Left renal cortex interstitium (tissue), 4 donors: ENCODE measurements around the gene ALS2CL. TPM values are rescaled to one million over a fixed set of nuclear protein-coding genes. Genes with fewer than 3 reads are reported as not detected.

Source experiments
- DNase-seq, 4 donors: peaks; one replicate each; pipeline ENCODE4 v3.0.0-alpha.2; 2013; ENCODE audit warnings: low read depth in 4 of 4, low spot score in 2 of 4, missing footprints in 1 of 4
- polyA plus RNA-seq, 4 donors: library from polyadenylated mRNA; unstranded; fragments of 120-200 nt; gene quantifications; one replicate each; pipeline ENCODE4 v1.2.1, GENCODE V29; 2013; ENCODE audit not compliant: insufficient read length in 4 of 4

ALS2CL gene
- polyA plus RNA-seq, 4 donors = 7.6 to 18.0 (median 14.2) TPM

DNA sequence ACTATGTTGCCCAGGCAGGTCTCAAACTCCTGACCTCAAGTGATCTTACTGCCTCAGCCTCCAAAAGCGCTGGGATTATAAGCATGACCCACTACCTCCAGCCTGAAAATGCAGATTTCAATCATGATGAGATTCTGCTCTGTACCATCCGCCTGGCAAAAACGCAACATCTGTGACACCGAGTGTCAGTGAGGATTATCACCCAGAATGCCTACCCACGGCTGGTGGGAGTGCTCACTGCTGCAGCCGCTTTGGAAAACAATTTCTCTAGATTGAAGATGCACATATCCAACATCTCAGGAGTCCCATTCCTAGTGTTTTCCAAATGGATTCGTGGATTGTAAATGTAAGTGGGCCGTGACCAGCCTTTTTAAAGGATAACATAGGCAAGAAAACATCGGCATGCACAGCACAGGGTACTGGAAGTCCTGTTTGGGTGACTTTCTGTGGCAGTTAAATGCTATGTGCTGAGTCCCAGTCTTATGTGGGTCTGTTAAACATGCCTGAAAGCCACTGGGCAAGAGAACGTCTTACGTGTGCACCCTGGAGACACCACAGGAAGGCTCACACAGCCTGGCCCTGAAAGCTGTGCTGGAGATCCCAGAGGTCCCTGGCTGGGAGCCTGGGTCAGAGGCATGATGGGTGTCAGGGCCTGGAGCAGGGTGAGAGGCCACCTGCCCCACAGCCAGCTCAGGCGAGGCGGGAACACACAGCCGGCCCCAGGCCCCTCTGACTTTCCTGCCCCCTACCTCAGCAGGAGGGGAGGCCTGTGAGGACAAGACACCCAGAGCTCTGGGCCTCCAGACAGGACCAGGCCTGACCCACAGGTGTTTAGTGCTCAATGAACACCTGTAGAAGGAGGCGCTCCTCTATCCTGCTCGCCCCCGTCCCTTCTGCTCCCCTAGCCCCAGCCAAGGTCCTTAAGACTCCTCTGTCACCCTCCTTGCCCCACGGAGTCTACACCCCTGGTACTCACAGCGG is 23.3 kb upstream of the ALS2CL start:
- DNase-seq = no peak

- no peak for DNase-seq
These were observed 22.2 kb upstream of the ALS2CL start for GRCh38 chr3:46715507-46716175.

DNA sequence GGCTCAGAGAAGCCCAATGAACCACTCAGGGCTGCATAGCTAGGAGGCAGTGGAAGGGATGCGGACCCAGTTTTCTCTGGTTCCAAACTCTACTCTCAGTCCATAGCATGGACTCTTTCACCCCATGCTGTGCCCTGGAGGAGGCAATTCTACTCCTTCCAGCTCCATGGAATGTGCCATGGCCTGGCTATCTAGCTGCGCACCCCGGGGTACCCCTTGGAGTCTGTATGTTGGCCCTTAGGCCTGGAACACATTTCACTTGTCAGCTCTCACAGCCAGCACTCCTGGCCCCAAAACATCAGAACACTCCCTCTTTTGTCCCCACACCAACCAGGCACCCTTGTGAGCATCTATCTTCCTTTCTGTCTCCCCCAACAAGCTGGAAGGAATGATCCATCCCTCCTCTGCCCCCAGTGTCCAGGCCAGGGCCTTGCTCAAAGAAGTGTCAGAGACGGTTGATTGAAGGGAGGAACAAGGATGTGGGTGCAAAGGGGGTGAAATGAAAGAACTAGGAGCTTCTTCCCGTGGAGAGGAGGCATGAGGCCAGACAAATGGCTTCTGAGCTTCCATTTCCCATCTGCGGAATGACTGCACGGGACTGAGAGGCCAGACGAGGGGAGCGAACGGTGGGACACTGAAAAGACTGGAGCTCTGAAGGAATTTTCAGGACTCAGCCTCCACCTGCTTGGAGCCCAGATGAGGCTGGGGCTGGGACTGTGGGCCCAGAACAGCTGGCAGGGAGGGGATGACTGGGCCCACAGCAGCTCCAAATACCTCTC is 21.4 kb upstream of the ALS2CL start:
- DNase-seq = no peak

DNA sequence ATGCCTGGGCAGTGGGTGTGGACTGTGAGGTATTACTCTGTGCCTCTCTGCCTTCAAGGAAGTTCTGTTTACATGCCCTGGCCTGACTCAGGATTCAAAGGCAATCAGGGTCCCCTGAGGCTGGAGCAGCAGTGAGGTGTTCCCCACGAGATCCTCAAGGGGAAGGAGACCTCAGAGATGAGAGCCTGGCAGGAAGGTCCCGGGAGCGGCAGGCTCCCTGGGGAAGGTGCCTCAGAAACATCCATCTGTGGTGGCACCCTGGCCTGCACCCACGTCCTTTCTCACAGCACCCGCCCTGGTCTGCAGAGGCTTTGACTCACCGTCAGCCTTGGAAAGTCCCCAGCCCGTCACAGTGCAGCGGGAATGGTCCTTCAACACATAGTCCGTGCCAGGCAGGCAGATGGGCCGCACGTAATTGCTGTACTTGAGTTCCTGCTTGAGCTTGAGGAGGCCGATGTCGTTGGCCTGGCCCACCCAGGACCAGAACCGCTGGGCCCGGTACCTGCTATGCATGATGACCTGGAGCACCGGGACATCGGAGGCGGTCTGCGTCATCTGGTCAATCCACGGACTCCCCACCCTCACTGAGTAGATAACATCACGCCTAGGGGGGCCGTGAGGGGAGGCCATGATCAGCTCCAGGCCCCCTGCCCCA is 20.5 kb upstream of the ALS2CL start:
- DNase-seq = no peak

- DNase-seq = no peak
These were observed 19.8 kb upstream of the ALS2CL start for GRCh38 chr3:46713050-46713897.

DNA sequence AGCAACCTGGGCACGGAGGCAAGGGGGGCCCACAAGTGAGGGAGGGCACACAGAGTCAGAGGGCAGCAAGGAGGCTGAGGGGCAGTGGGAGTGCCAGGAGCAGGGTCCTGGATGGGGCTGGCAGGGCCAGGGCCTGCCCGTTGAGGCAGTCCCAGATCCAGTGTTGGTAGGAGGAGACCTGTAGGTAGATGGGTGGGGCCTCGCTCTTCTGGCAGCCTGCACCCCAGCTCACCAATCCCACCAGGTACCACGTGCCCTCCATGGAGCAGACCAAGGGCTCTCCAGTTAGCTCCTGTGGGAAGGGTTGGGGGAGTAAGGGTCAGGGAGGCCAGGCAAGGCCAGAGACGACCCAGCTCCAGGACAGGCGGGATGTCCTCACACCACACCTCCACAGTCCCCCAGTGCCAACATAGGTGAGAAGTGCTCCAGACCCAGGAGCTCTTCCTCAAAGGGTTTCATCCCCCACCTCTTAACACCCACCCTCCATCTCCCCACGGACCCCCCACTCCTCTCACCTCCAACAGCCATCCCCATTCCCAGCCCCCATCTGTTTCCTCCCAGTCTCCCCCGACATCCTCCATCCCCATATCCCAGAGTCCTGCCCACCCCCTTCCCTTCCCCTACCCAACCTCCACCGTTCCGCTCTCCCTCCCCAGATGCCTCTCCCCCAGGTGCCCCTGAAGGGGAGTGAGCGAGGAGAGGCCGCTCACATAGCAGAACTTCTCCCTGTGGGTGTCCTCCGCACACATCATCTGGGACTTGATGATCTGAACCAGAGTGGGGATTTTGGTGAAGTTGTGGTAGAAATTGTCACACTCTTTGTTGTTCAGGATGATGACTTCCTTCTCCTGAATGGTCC is 18.9 kb upstream of the ALS2CL start:
- DNase-seq = no peak

DNA sequence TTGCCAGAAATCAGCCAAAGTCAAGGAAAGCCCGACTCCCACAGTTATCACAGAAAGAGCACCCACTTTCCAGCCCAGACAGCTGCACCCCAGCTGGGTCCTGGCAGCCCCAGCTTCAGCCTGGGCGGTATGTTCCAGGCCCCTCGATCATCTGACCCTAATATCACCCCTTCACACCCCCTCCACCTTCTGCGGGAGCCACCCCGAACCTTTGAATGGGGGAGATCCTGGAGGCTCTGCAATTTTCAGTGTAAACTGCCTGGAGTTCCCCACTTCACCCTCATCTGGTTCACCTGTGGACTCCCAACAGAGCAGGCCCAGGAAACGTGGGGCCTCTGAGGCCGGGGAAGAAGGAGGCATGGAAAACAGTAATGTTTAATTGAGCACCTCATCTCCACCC is 18.3 kb upstream of the ALS2CL start:
- no peak for DNase-seq

GRCh38 chr3:46711305-46711704 is 17.8 kb upstream of the ALS2CL start:
- DNase-seq = no peak

GRCh38 chr3:46710671-46711295 is 17.3 kb upstream of the ALS2CL start:
- DNase-seq = no peak

DNA sequence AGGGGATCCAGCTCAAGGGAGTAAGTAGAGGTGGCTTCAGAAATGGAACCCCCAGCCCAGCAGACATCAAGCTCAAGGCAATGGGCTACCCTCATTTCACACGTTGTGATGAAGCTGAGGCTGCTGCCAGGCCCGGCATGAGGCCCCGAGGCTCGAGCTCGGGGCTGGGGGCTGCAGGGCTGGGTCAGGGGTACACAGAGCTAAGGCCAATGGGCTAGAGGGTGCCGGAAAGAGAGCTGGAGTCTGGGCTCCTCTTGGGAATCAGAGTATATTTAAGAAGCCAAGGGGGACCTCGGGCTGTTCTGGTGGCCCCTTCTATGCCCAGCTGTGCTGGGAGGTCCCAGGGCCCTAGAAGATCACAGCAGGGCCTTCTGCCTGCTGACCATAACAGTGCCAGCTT is 16.8 kb upstream of the ALS2CL start:
- no peak for DNase-seq

DNA sequence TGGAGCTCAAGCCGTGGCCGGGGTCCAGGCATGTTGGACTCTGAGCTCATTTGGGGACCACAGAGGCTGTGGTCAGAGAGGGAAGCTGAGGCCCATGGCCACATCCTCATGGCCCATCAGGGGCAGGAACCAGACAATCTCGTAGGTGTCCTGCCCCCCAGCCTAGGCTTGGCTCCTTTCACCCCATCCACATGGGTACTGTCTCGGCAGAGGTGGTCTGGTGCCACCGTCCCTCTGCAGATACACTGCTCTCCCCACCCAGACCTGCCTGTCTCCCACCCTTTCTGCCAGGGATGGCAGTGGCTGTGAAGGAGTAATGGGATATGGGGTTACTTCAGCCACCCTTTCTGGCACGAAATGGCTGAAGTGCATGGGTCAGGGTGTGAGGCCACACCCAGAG is 16.2 kb upstream of the ALS2CL start:
- DNase-seq = no peak

DNA sequence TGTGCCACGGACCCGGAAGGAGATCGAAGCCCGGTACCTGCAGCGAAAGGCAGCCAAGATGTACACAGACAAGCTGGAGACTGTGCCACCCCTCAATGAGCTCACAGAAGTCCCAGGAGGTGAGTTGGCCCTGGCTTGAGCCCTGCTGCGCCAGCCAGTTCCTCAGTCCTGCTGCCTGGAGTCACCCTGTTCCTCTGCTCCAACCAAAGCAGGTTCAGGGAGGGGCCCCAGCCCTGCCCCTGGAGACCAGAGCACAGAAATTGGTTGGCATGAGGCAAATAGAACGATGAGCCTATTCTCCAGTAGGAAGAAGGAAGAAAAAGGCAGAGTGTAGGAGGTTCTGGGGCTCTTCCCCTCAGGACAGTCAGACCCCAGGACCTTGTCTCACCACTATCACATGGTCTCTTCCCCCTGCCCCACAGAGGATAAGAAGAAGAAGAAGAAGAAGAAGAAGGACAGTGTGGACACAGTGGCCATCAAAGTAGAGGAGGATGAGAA is 15.7 kb upstream of the ALS2CL start:
- no peak for DNase-seq

DNA sequence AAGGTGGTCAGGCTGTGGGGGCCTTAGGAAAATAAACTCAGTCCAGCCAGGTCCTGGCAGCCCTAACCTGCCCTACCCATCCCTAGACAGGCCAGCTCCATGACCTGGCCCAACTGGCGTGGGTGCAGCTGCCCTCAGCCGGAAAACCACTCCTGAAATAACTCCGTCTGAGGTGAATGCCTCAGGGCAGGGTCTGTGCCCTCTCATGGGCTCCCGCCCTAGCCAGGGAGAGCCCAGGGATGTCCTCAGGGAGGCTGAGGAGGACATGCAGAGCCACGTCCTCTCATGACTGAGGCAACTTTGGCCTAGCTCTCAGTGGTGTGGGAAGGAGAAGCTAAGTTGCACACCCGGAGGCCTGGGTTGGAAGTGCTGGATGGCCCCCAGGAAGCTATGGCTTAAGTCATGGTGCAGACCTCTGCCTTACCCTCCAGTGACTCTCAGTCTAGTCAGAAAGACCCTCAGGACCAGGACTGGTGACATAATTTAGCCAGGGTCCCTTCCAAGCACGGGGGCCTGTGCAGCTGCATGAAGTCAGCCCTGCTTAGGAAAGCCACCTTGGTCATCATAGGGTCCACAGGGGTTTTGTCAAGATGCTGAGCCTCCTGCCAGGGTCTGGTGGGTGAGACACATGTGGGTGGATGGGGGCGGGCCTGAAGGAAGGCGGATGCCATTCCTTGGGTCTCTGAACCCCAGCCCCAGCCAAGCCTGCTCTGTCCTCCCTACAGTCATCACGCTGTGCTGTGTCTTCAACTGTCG is 15.1 kb upstream of the ALS2CL start:
- DNase-seq = no peak

GRCh38 chr3:46707601-46708011 is 14.1 kb upstream of the ALS2CL start:
- DNase-seq = no peak

GRCh38 chr3:46706771-46707582 is 13.5 kb upstream of the ALS2CL start:
- DNase-seq = no peak

DNA sequence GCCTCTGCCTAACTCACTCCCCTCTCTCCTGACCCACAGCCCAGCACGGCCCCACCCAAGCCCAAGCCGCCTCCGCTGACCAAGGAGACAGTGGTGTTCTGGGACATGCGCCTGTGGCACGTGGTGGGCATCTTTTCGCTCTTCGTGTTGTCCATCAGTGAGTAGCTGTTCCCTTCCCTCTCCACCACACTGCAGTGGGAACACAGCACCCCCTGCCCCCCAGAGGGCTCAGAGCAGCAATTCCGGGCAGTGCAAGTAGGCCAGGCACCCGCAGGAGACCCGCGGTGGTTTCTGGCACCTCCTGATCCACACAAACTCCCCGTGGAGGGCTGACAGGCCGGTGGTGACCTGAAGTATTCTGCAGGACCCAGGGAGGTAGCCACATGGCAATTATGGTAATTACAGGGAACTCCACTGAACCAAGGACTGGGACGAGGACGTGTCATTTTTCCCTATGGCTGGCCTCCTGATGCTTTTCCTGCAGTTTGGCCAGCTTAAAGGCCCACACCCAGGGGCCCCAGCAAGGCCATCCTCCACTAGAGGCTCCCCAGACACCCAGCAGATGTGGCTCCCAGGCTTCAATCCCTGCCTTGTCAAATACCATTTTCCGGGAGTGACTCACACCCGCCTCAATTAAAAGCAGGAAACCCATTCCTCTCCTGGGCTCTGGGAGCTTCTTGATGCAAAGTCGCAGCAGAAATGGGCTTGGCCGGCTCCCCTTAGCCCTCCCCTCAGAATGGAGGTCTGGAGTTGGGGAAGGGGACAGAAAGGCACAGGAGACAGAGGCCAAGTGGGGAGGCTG is 12.5 kb upstream of the ALS2CL start:
- DNase-seq = no peak
